B cell (primary cell): Measurements from ENCODE around the gene FTO. TPM values are rescaled to one million over a fixed set of nuclear protein-coding genes. Genes with fewer than 3 reads are reported as not detected.

Experiments
- ATAC-seq: fragments of 200-7000 bp; cut with Tn5 transposase; one replicate; pipeline ENCODE4 v1.10.0; 2021; ENCODE audit warnings: low read depth, mild to moderate bottlenecking, moderate number of reproducible peaks, moderate library complexity
- CTCF ChIA-PET: fragments of 350-600 bp; sonication (Branson Sonifier 250); formaldehyde crosslinking; loops from one replicate; lab custom pipeline; 2021; ENCODE audit warnings: antibody characterized with exemption, inconsistent platforms; lab: Charles Lee
- POLR2A ChIA-PET: fragments of 350-600 bp; sonication (Branson Sonifier 250); formaldehyde crosslinking; loops from one replicate; lab custom pipeline; 2021; ENCODE audit warnings: antibody characterized with exemption; lab: Charles Lee
- DNase-seq: peaks from one replicate; pipeline ENCODE4 v3.0.0; 2013
- H2AFZ ChIP-seq: 2 replicates; pipeline ENCODE4 v1.6.1; 2012; ENCODE audit warnings: mild to moderate bottlenecking, low read depth, low read length; ENCODE audit not compliant: insufficient read depth, poor library complexity, severe bottlenecking
- H3K27ac ChIP-seq, 2 donors: 1 replicate in 1 of 2; 2 replicates in 1 of 2; pipeline ENCODE4 v1.5.1; 2012 to 2013; ENCODE audit warnings: low read length in 2 of 2, mild to moderate bottlenecking in 2 of 2, moderate library complexity in 1 of 2
- H3K27me3 ChIP-seq, 4 experiments: fragments of 200-600 bp in 1 of 4; sonication (generic) in 1 of 4; replicated peaks in 1 of 4; 1 replicate in 2 of 4; 2 replicates in 2 of 4; pipeline versions ENCODE4 v1.6.1 to v1.7.0; 2013 to 2016; ENCODE audit warnings: low read length in 3 of 4, mild to moderate bottlenecking in 2 of 4, mixed read lengths in 1 of 4, moderate library complexity in 1 of 4; ENCODE audit not compliant: insufficient read depth in 4 of 4, control insufficient read depth in 3 of 4; ENCODE audit errors: control extremely low read depth in 1 of 4
- H3K36me3 ChIP-seq, 2 experiments: replicated peaks in 1 of 2; 1 replicate in 1 of 2; 2 replicates in 1 of 2; pipeline versions ENCODE4 v1.6.1 to v1.7.1; 2013; ENCODE audit warnings: low read length in 1 of 2; ENCODE audit not compliant: insufficient read depth in 2 of 2, control insufficient read depth in 1 of 2; ENCODE audit errors: control extremely low read depth in 1 of 2, extremely low read depth in 1 of 2
- H3K4me1 ChIP-seq, 2 donors: fragments of 200-600 bp in 1 of 2; sonication (generic) in 1 of 2; 1 replicate in 1 of 2; 2 replicates in 1 of 2; pipeline versions ENCODE4 v1.5.1 to v1.6.1; 2013 to 2017; ENCODE audit warnings: low read length in 2 of 2; ENCODE audit not compliant: control insufficient read depth in 2 of 2, insufficient read depth in 2 of 2
- H3K4me2 ChIP-seq: replicated peaks from 2 replicates; pipeline ENCODE3; 2012; ENCODE audit warnings: mild to moderate bottlenecking, low read depth, low read length; ENCODE audit not compliant: poor library complexity, severe bottlenecking
- H3K4me3 ChIP-seq, 5 experiments: fragments of 200-600 bp in 1 of 5; sonication (generic) in 1 of 5; 1 replicate in 3 of 5; 2 replicates in 2 of 5; pipeline versions ENCODE4 v1.5.1 to v1.7.0; 2011 to 2016; ENCODE audit warnings: low read length in 4 of 5, mild to moderate bottlenecking in 4 of 5, low read depth in 2 of 5, control low read depth in 1 of 5, moderate library complexity in 1 of 5; ENCODE audit not compliant: insufficient read depth in 1 of 5; ENCODE audit errors: control extremely low read depth in 1 of 5, extremely low read depth in 1 of 5
- H3K79me2 ChIP-seq: fragments of 200-600 bp; sonication (generic); one replicate; pipeline ENCODE4 v1.6.0; 2016; ENCODE audit warnings: low read length; ENCODE audit not compliant: control insufficient read depth, insufficient read depth
- H3K9ac ChIP-seq: fragments of 200-600 bp; sonication (generic); 2 replicates; pipeline ENCODE4 v1.6.1; 2017; ENCODE audit warnings: mild to moderate bottlenecking, low read length, moderate library complexity
- H3K9me3 ChIP-seq, 3 donors: one replicate each; pipeline versions ENCODE4 v1.6.1 to v1.7.1; 2013; ENCODE audit warnings: low read length in 2 of 3; ENCODE audit not compliant: control insufficient read depth in 2 of 3, insufficient read depth in 1 of 3; ENCODE audit errors: control extremely low read depth in 1 of 3
- H4K20me1 ChIP-seq: 2 replicates; pipeline ENCODE4 v1.6.0; 2012; ENCODE audit warnings: mild to moderate bottlenecking, low read length; ENCODE audit not compliant: insufficient read depth, control insufficient read depth, poor library complexity, severe bottlenecking
- H3K27ac Mint-ChIP-seq: one replicate; pipeline ENCODE4 v1.8.0; 2021; ENCODE audit warnings: mixed read lengths
- H3K27me3 Mint-ChIP-seq: one replicate; pipeline ENCODE4 v1.8.0; 2021; ENCODE audit warnings: mixed read lengths
- H3K4me1 Mint-ChIP-seq: one replicate; pipeline ENCODE4 v1.8.0; 2021; ENCODE audit warnings: mixed read lengths
- H3K4me3 Mint-ChIP-seq: one replicate; pipeline ENCODE4 v1.8.0; 2021; ENCODE audit warnings: mixed read lengths
- H3K9me3 Mint-ChIP-seq: one replicate; pipeline ENCODE4 v1.8.0; 2022; ENCODE audit warnings: mixed read lengths; ENCODE audit not compliant: insufficient read depth
- CTCF ChIP-seq: fragments of 200-600 bp; IDR thresholded peaks from one replicate; pipeline ENCODE4 v1.8.0; 2022; ENCODE audit warnings: antibody characterized with exemption, mild to moderate bottlenecking
- EZH2 ChIP-seq: IDR thresholded peaks from 2 replicates; pipeline ENCODE4 v1.6.1; 2012; ENCODE audit warnings: borderline replicate concordance, low read depth, mild to moderate bottlenecking, moderate library complexity, low read length; ENCODE audit not compliant: insufficient read depth, poor library complexity, severe bottlenecking
- WGBS: methylation state at CpG from one replicate; pipeline ENCODE4 v1.1.5; 2013; ENCODE audit warnings: missing lambda C conversion rate; ENCODE audit not compliant: insufficient coverage; 5-methylcytosine and 5-hydroxymethylcytosine counted together
- intact Hi-C: fragments of 100-400 bp; cut with micrococcal nuclease; formaldehyde crosslinking; loops from one replicate; pipeline ENCODE4 v1.10.0; 2022
- polyA plus RNA-seq: library from polyadenylated mRNA; depleted of rRNA; stranded (reverse); fragments of >200 nt; gene quantifications from 2 replicates; pipeline ENCODE4 v1.2.3, GENCODE V29; 2012
- total RNA-seq, 2 donors: library from RNA; stranded (reverse); fragments of 120-200 nt in 1 of 2; gene quantifications; 1 replicate in 1 of 2; 2 replicates in 1 of 2; pipeline versions ENCODE4 v1.2.3 to v1.2.4, GENCODE V29; 2013 to 2022

The FTO gene
- total and polyA plus RNA-seq, 2 donors (not counting 1 experiment from before 2014, with no cell fraction given) = 26.5 to 68.5 TPM

- H3K9me3 ChIP-seq = no peaks in the 10 kb centered on the region
- ChIA-PET CTCF (no interaction called here), POLR2A (no interaction called here)
- H3K27ac ChIP-seq = no peak overlapping the region
- no peak overlapping the region for H3K27ac Mint-ChIP-seq
- no peak overlapping the region for H3K4me3 ChIP-seq
- peaks cover 0 to 2% of the 10 kb centered on the region in 2 donors for H3K4me1 ChIP-seq
- no peak for ATAC-seq
- WGBS = 91% methylated on average over 6 of the region's 10 CpGs
- TF ChIP-seq EZH2 (no peak), CTCF (no peak)
- no peak for DNase-seq
- H3K79me2 ChIP-seq = peaks cover 29% of the 10 kb centered on the region
- intact Hi-C loops = no loop called here
- H3K27me3 ChIP-seq = no peaks in the 10 kb centered on the region
- H3K36me3 ChIP-seq = no peaks in the 10 kb centered on the region
- H4K20me1 ChIP-seq = peaks cover 9% of the 10 kb centered on the region
- no peak overlapping the region for H3K4me3 Mint-ChIP-seq
- H2AFZ ChIP-seq = no peak overlapping the region
- no peaks in the 10 kb centered on the region for H3K27me3 Mint-ChIP-seq
- peaks cover 14% of the 10 kb centered on the region for H3K4me1 Mint-ChIP-seq
- no peak overlapping the region for H3K9ac ChIP-seq
- H3K4me2 ChIP-seq = no peak overlapping the region
- H3K9me3 Mint-ChIP-seq = no peaks in the 10 kb centered on the region
Observed at GRCh38 chr16:53766304-53767016, 62.5 kb downstream of the FTO start.

- no peak overlapping the region for H3K4me3 ChIP-seq
- H3K4me1 ChIP-seq = peaks cover 13 to 19% of the 10 kb centered on the region in 2 donors
- peaks cover 21% of the 10 kb centered on the region for H3K79me2 ChIP-seq
- no peak for ATAC-seq
- no peak overlapping the region for H3K4me2 ChIP-seq
- no peaks in the 10 kb centered on the region for H3K27me3 Mint-ChIP-seq
- no peak overlapping the region for H2AFZ ChIP-seq
- H3K27me3 ChIP-seq = no peaks in the 10 kb centered on the region
- no peak overlapping the region for H3K27ac Mint-ChIP-seq
- no peaks in the 10 kb centered on the region for H3K9me3 Mint-ChIP-seq
- WGBS = 100% methylated on average over 2 of the region's 4 CpGs
- H3K36me3 ChIP-seq = no peaks in the 10 kb centered on the region
- POLR2A ChIA-PET = no interaction called here
- DNase-seq = no peak
- H3K4me3 Mint-ChIP-seq = no peak overlapping the region
- H3K27ac ChIP-seq = no peak overlapping the region
- CTCF ChIA-PET = interaction anchor here (1.5 kb wide), 1 partner anchor 25 kb away, joined by 6 read pairs; no protein-coding TSS in a partner anchor
- TF ChIP-seq EZH2 (no peak), CTCF (no peak)
- no peak overlapping the region for H3K9ac ChIP-seq
- intact Hi-C loops = no loop called here
- H3K9me3 ChIP-seq = no peaks in the 10 kb centered on the region
- H4K20me1 ChIP-seq = peaks cover 4% of the 10 kb centered on the region
- H3K4me1 Mint-ChIP-seq = peaks cover 14% of the 10 kb centered on the region
Observed at GRCh38 chr16:53768167-53768566, 64.2 kb downstream of the FTO start.
